ENCODE results near the gene TBC1D22A.

The TBC1D22A gene

DNA sequence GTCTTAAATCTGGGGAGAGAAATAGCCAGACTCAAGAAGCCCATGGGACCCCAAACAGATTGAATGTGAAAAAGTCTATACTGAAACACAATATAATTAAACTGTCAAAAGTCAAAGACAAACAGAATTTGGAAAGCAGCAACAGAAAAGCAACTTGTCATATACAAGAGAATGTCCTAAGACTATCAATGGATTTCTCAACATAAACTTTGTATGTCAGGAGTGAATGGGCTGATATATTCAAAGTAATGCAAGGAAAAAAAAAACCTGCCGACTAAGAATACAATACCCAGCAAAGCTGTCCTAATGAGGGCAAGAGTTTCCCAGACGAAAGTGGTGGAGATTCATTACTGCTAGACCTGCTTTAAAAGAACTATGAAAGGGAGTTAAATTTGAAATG lies 73.2 kb downstream of the TBC1D22A start:
- H3K9me3 ChIP-seq (ENCODE audit: control insufficient read depth, low read length): peaks cover 18% of the 10 kb centered on the region
- peaks cover 8% of the 10 kb centered on the region for H3K36me3 ChIP-seq (ENCODE audit: control insufficient read depth, insufficient read depth, low read length, severe bottlenecking)
- no peak for DNase-seq (ENCODE audit: low read depth)
- H3K4me1 ChIP-seq (ENCODE audit: control insufficient read depth, insufficient read depth, low read length): peaks cover 4% of the 10 kb centered on the region
- H3K9ac ChIP-seq (ENCODE audit: low read length): no peak overlapping the region
- no peaks in the 10 kb centered on the region for H3K27me3 ChIP-seq (replicated peaks; ENCODE audit: control insufficient read depth, insufficient read depth, low read length)
- H3K4me3 ChIP-seq (ENCODE audit: low read length): peak overlapping the region; percentile 36

DNA sequence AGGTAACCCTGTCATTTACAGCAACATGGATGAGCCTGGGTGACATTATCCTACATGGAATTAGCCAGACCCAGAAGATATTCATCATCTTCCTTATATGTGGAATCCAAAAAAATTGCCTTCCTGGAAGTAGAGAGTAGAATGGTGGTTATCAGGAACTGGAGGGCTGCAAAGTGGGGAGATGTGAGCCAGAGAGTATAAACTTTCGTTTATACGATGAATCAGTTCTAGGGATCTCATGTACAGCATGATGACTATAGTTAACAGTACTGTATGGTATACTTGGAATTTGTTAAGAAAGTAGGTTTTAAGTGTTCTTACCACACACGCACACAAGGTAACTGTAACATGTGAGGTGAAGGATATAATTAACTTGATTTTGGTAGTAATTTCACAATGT lies 79.1 kb downstream of the TBC1D22A start:
- H3K27me3 ChIP-seq (replicated peaks; ENCODE audit: control insufficient read depth, insufficient read depth, low read length): no peaks in the 10 kb centered on the region
- H3K9ac ChIP-seq (ENCODE audit: low read length): no peak overlapping the region
- H3K4me1 ChIP-seq (ENCODE audit: control insufficient read depth, insufficient read depth, low read length): peaks cover 8% of the 10 kb centered on the region
- H3K36me3 ChIP-seq (ENCODE audit: control insufficient read depth, insufficient read depth, low read length, severe bottlenecking): no peaks in the 10 kb centered on the region
- peaks cover 2% of the 10 kb centered on the region for H3K9me3 ChIP-seq (ENCODE audit: control insufficient read depth, low read length)
- no peak overlapping the region for H3K4me3 ChIP-seq (ENCODE audit: low read length)
- DNase-seq (ENCODE audit: low read depth): no peak

DNA sequence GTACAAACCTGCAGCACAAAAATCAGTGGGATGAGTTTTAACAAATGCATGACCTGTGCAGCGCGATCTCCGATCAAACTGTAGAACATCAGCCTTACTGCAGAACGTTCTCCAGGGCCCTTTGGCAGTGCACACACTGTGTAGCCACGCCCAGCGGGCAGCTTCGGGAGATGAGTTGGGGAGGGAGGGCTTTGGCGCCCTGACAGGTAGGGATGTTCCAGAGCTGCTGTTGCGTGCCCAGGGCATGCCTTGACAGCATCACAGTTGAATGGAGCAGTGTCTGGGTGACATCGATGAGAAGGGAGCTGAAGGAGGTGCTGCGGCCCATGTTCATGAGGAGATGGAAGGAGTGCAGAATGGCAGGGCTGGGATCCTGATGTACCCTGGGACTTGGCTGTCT lies 80.2 kb downstream of the TBC1D22A start:
- Histone ChIP-seq H3K9me3 (ENCODE audit: control insufficient read depth, low read length) (no peaks in the 10 kb centered on the region), H3K9ac (ENCODE audit: low read length) (no peak overlapping the region), H3K36me3 (ENCODE audit: control insufficient read depth, insufficient read depth, low read length, severe bottlenecking) (no peaks in the 10 kb centered on the region), H3K27me3 (replicated peaks; ENCODE audit: control insufficient read depth, insufficient read depth, low read length) (no peaks in the 10 kb centered on the region), H3K4me3 (ENCODE audit: low read length) (no peak overlapping the region), H3K4me1 (ENCODE audit: control insufficient read depth, insufficient read depth, low read length) (peaks cover 8% of the 10 kb centered on the region)
- DNase-seq (ENCODE audit: low read depth): no peak

DNA sequence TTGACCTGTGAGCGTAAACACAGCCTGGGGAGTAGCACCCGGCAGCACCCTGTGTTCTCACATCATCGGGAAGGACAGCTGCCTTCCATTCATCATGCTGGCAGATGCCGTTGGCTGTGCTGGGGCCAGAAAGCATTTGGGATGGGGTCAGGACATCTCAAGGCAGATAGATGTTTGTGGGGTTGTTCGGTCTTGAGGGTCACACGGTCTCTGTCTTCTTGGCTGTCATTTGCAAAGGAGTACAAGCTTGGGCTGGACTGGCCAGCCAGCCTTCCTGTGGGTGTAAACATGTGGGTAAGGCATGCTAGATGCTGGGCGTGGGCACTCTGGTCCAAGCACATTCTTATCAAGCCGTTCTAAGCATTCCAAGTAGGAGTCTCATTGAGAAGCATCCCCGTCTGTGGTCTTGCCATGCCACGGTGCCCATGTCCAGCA lies 81.4 kb downstream of the TBC1D22A start:
- Histone ChIP-seq H3K4me3 (ENCODE audit: low read length) (no peak overlapping the region), H3K9ac (ENCODE audit: low read length) (no peak overlapping the region), H3K4me1 (ENCODE audit: control insufficient read depth, insufficient read depth, low read length) (peaks cover 8% of the 10 kb centered on the region), H3K36me3 (ENCODE audit: control insufficient read depth, insufficient read depth, low read length, severe bottlenecking) (no peaks in the 10 kb centered on the region), H3K9me3 (ENCODE audit: control insufficient read depth, low read length) (no peaks in the 10 kb centered on the region), H3K27me3 (replicated peaks; ENCODE audit: control insufficient read depth, insufficient read depth, low read length) (no peaks in the 10 kb centered on the region)
- DNase-seq (ENCODE audit: low read depth): peak; percentile 57

DNA sequence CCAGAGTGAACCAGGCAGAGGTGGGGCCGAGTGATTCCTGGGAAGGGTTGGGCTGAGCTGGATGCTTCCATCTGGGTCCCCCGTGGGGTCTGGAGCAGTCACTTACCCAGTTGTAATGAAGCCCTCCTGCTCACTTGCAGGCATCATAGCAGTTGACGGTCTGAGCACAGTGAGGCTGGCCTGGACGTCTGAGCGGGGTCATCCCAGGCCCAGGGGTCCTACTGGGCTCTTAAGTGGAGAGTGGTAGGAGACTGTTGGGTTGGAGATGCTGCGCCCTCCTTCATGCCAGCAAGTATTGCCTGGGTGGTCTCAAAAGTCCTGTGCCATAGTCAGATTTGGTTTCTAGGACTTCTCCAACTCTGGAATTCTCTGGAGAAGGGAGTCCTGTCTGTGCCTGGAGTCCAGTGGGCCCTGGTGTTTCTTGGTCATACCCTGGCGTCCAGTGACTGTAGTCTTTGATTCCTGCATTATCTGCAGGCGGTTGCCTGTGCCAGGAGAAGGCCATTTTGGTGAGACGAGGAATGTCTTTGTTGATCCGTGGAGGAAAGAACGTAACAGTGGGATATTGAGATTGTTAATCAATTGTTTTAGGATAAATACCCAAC lies 82.3 kb downstream of the TBC1D22A start:
- Histone ChIP-seq H3K36me3 (ENCODE audit: control insufficient read depth, insufficient read depth, low read length, severe bottlenecking) (no peaks in the 10 kb centered on the region), H3K4me3 (ENCODE audit: low read length) (peak overlapping the region; percentile 76), H3K27me3 (replicated peaks; ENCODE audit: control insufficient read depth, insufficient read depth, low read length) (no peaks in the 10 kb centered on the region), H3K9ac (ENCODE audit: low read length) (peak overlapping the region; percentile 72), H3K9me3 (ENCODE audit: control insufficient read depth, low read length) (no peaks in the 10 kb centered on the region), H3K4me1 (ENCODE audit: control insufficient read depth, insufficient read depth, low read length) (peaks cover 8% of the 10 kb centered on the region)
- DNase-seq (ENCODE audit: low read depth): no peak

DNA sequence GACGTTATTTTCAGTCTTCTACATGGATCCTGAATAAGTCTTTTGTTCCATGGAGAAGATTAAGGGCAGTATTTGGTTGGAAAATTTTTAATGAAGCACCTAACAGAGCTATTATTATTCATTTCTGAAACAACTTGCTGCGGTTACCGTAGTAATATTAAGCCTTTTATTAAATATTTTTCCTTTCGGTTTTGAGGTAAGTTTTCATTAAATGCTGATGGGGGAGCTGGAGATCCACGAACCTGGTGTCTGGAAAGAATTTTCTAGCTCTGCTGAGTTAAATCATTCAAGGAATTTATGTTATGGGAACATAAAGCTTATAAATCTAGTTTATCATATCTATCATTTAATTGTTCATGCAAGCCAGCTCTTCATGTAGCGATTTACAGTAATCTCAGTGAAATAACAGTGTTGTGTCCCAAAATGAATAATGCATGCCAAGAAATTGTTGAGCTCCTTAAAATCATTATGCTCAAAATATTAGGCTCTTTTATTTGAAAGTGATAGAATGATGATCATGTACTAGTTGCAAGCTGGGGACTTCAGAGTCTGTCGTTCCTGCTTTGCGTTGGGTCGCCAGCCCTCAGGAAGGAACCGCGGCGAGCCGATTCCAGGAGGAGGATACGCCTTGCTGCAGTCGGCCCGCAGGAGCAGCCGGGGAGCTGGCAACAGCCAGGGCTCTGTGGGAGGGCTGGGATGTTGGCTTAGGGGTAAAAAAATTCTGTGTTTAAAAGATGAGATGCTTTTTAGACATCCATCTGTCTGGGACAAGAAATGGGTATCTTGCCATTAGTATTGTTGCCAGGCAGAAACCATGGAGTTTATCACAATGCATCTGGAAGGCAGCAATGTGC lies 83.1 kb downstream of the TBC1D22A start:
- DNase-seq (ENCODE audit: low read depth): peak; percentile 47
- Histone ChIP-seq H3K4me3 (ENCODE audit: low read length) (peak overlapping the region; percentile 76), H3K27me3 (replicated peaks; ENCODE audit: control insufficient read depth, insufficient read depth, low read length) (no peaks in the 10 kb centered on the region), H3K9ac (ENCODE audit: low read length) (peak overlapping the region; percentile 72), H3K9me3 (ENCODE audit: control insufficient read depth, low read length) (no peaks in the 10 kb centered on the region), H3K36me3 (ENCODE audit: control insufficient read depth, insufficient read depth, low read length, severe bottlenecking) (no peaks in the 10 kb centered on the region), H3K4me1 (ENCODE audit: control insufficient read depth, insufficient read depth, low read length) (peaks cover 8% of the 10 kb centered on the region)

DNA sequence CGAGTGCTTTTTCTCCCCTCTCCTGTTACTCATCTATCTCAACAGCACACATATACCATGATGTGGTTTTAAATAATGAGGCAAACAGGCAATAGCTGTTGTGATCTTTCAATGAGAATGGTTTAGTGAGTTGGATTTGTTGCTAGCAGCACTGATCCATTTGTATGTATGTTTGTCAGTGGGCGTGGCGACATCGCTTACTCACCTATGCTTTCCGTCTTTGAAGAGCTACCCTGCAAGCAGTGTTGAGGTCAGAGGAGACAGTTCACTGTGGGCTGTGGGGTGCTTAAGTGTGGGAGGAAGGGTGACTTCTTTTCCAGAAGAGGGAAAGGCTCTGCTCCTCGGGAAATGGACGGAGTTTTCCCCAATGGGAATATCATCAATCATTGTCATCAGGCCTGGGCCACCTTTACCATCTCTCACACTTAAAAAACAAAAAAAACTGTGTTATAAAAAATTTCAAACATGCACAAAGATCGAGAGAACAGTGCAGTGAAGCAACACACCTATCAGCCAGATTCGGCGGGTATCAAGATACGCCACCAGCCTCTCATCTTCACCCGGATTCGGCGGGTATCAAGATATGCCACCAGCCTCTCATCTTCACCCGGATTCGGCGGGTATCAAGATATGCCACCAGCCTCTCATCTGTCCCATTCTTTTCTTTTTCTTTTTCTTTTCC lies 83.8 kb downstream of the TBC1D22A start:
- H3K4me1 ChIP-seq (ENCODE audit: control insufficient read depth, insufficient read depth, low read length): peaks cover 8% of the 10 kb centered on the region
- no peak for DNase-seq (ENCODE audit: low read depth)
- no peak overlapping the region for H3K9ac ChIP-seq (ENCODE audit: low read length)
- no peaks in the 10 kb centered on the region for H3K36me3 ChIP-seq (ENCODE audit: control insufficient read depth, insufficient read depth, low read length, severe bottlenecking)
- peak overlapping the region; percentile 76 for H3K4me3 ChIP-seq (ENCODE audit: low read length)
- no peaks in the 10 kb centered on the region for H3K27me3 ChIP-seq (replicated peaks; ENCODE audit: control insufficient read depth, insufficient read depth, low read length)
- H3K9me3 ChIP-seq (ENCODE audit: control insufficient read depth, low read length): no peaks in the 10 kb centered on the region

DNA sequence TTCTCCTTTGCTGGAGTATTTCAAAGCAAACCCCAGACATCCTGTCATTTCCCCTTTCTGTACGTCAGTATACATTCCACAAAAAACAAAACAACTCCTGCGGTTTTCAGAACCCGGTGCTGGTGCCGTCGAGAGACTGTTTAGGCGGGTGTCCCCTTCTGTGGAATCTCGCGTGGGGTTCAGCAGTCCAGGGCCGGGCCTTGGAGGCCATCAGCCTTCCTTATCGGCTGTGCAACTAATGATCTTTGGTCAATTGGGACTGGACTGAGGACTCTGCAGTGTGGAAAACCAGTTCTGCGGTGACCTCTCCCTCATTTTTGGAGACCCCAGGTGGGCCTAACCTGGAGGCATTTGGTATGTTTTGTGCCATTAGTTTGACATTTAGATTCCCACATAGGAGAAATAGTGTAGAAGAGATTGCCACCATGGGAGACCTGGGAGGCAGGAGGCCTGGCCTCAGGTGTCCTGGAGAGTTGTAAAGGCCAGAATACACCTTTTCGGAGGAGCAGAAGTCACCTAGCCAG lies 84.4 kb downstream of the TBC1D22A start:
- H3K9me3 ChIP-seq (ENCODE audit: control insufficient read depth, low read length): no peaks in the 10 kb centered on the region
- no peak overlapping the region for H3K4me3 ChIP-seq (ENCODE audit: low read length)
- peaks cover 8% of the 10 kb centered on the region for H3K4me1 ChIP-seq (ENCODE audit: control insufficient read depth, insufficient read depth, low read length)
- H3K9ac ChIP-seq (ENCODE audit: low read length): no peak overlapping the region
- no peak for DNase-seq (ENCODE audit: low read depth)
- H3K27me3 ChIP-seq (replicated peaks; ENCODE audit: control insufficient read depth, insufficient read depth, low read length): no peaks in the 10 kb centered on the region
- H3K36me3 ChIP-seq (ENCODE audit: control insufficient read depth, insufficient read depth, low read length, severe bottlenecking): no peaks in the 10 kb centered on the region

DNA sequence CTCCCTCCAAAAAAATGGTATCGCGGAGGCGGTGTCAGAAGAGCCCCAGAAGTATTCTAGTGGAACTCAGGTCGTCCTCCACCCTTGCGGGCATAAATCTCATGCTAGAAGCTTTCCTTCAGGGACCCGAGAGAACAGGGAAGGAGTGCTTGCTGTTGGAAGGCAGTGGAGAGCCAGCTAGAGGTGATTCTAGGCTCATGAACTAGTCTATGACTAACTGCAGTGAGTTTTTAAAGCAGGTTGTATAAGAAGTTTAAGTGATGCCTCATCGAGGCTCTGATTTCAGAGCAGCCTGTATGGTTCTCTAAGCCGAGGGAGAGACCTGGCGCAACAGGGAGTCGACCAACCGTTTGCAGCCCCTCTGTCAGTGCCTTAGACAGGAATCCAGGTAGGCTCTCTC lies 85.7 kb downstream of the TBC1D22A start:
- Histone ChIP-seq H3K27me3 (replicated peaks; ENCODE audit: control insufficient read depth, insufficient read depth, low read length) (no peaks in the 10 kb centered on the region), H3K4me1 (ENCODE audit: control insufficient read depth, insufficient read depth, low read length) (peaks cover 8% of the 10 kb centered on the region), H3K4me3 (ENCODE audit: low read length) (no peak overlapping the region), H3K9ac (ENCODE audit: low read length) (no peak overlapping the region), H3K9me3 (ENCODE audit: control insufficient read depth, low read length) (no peaks in the 10 kb centered on the region), H3K36me3 (ENCODE audit: control insufficient read depth, insufficient read depth, low read length, severe bottlenecking) (no peaks in the 10 kb centered on the region)
- peak; percentile 16 for DNase-seq (ENCODE audit: low read depth)

DNA sequence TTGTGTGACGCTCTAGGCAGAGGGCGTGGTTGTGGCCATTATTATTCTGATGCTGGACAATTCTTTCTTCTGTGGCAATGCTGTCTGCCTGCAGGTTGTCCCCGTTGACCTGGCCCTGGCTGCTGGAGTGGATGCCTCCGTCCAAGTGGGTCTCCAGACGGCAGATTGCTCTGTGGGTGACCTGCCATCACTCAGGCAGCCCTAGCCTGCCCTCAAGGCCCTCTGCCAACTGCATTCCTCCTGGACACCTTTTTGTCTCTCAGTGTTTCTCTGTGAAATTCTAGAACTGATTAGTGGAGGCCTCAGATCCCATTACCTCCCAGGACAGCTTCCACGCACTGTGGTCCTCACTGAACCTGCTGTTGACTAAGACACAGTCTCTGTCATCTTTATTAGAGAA lies 86.7 kb downstream of the TBC1D22A start:
- Histone ChIP-seq H3K36me3 (ENCODE audit: control insufficient read depth, insufficient read depth, low read length, severe bottlenecking) (no peaks in the 10 kb centered on the region), H3K9ac (ENCODE audit: low read length) (no peak overlapping the region), H3K9me3 (ENCODE audit: control insufficient read depth, low read length) (no peaks in the 10 kb centered on the region), H3K4me3 (ENCODE audit: low read length) (no peak overlapping the region), H3K4me1 (ENCODE audit: control insufficient read depth, insufficient read depth, low read length) (peaks cover 8% of the 10 kb centered on the region), H3K27me3 (replicated peaks; ENCODE audit: control insufficient read depth, insufficient read depth, low read length) (no peaks in the 10 kb centered on the region)
- no peak for DNase-seq (ENCODE audit: low read depth)

DNA sequence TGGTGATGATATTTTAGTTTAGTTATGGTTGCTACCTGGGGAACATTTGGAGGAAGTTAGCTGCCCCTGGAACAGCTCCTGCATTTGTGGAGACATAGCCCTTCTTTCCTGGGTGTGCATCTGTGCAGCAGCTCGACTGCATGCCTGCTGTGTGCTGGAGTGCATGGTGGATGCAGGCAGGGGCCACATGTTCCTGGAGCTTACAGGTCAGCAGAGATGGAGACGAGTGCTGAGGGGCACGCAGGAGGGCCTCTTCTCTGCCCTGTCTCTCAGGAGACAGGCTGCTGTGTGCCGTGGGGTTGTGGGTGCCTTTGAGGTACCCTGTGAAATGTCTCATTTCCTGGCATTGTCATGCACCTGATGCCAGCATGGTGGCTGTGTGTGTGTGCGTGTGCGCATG lies 87.5 kb downstream of the TBC1D22A start:
- Histone ChIP-seq H3K9me3 (ENCODE audit: control insufficient read depth, low read length) (no peaks in the 10 kb centered on the region), H3K9ac (ENCODE audit: low read length) (no peak overlapping the region), H3K27me3 (replicated peaks; ENCODE audit: control insufficient read depth, insufficient read depth, low read length) (no peaks in the 10 kb centered on the region), H3K4me3 (ENCODE audit: low read length) (no peak overlapping the region), H3K36me3 (ENCODE audit: control insufficient read depth, insufficient read depth, low read length, severe bottlenecking) (no peaks in the 10 kb centered on the region), H3K4me1 (ENCODE audit: control insufficient read depth, insufficient read depth, low read length) (peaks cover 8% of the 10 kb centered on the region)
- no peak for DNase-seq (ENCODE audit: low read depth)

All from adipocyte (in vitro differentiated cells).